ENCODE measurements around the gene BABAM2. TPM values are rescaled to one million over a fixed set of nuclear protein-coding genes. Genes with fewer than 3 reads are reported as not detected.
"Not testable (repeated sequence)": the region's sequence is repeated elsewhere in the genome, so short reads cannot be mapped to it uniquely, and the experiment has no call there.

BABAM2 gene
- total RNA-seq, 4 donors from 2014 or later = 24.3 to 46.1 (median 44.5) TPM

GRCh38 chr2:28009732-28010131 lies 119.2 kb downstream of the BABAM2 start:
- Histone ChIP-seq H3K4me3 (no peak overlapping the region), H3K36me3 (no peaks in the 10 kb centered on the region), H3K27ac (no peak overlapping the region), H3K4me1 (peaks cover 0 to 33% (median 4%) of the 10 kb centered on the region in 4 donors), H3K27me3 (no peaks in the 10 kb centered on the region), H3K9me3 (no peaks in the 10 kb centered on the region)
- no peak for DNase-seq (ENCODE audit: low spot score in 2 of 2)
- TF ChIP-seq CTCF (IDR thresholded peaks at IDR 0.05) (no peak), POLR2A (IDR thresholded peaks at IDR 0.05) (no peak), EP300 (IDR thresholded peaks at IDR 0.05) (no peak)

GRCh38 chr2:28011322-28011737 lies 120.8 kb downstream of the BABAM2 start:
- Histone ChIP-seq H3K4me1 (peaks cover 0 to 32% (median 4%) of the 10 kb centered on the region in 4 donors), H3K36me3 (no peaks in the 10 kb centered on the region), H3K27me3 (no peaks in the 10 kb centered on the region), H3K4me3 (no peak overlapping the region), H3K27ac (no peak overlapping the region), H3K9me3 (no peaks in the 10 kb centered on the region)
- no peak for TF ChIP-seq EP300 (IDR thresholded peaks at IDR 0.05)
- TF ChIP-seq CTCF (IDR thresholded peaks at IDR 0.05) = no peak
- TF ChIP-seq POLR2A (IDR thresholded peaks at IDR 0.05) = no peak
- 78 to 80% methylated on average over 3 of the region's 3 CpGs for WGBS, 2 donors
- no peak for DNase-seq (ENCODE audit: low spot score in 2 of 2)

- 93 to 95% methylated on average over 2 of the region's 2 CpGs for WGBS, 2 donors
- not testable (repeated sequence) for H3K27ac ChIP-seq; DNase-seq (ENCODE audit: low spot score in 2 of 2); H3K36me3 ChIP-seq; H3K4me3 ChIP-seq; H3K27me3 ChIP-seq; H3K4me1 ChIP-seq; H3K9me3 ChIP-seq
These were observed 127.9 kb downstream of the BABAM2 start for GRCh38 chr2:28018474-28018873.

GRCh38 chr2:28019521-28019920 lies 129.0 kb downstream of the BABAM2 start:
- not testable (repeated sequence) for H3K36me3 ChIP-seq; DNase-seq (ENCODE audit: low spot score in 2 of 2); H3K27me3 ChIP-seq; H3K4me1 ChIP-seq; H3K9me3 ChIP-seq; H3K27ac ChIP-seq; H3K4me3 ChIP-seq
- WGBS, 2 donors = 82 to 93% methylated on average over 2 of the region's 2 CpGs

- Histone ChIP-seq H3K36me3 (peaks cover 0 to 16% (median 0%) of the 10 kb centered on the region in 3 donors), H3K9me3 (no peaks in the 10 kb centered on the region), H3K27me3 (no peaks in the 10 kb centered on the region), H3K4me3 (no peak overlapping the region), H3K4me1 (no peaks in the 10 kb centered on the region), H3K27ac (no peak overlapping the region)
- TF ChIP-seq EP300 (IDR thresholded peaks at IDR 0.05) (no peak), CTCF (IDR thresholded peaks at IDR 0.05) (no peak), POLR2A (IDR thresholded peaks at IDR 0.05) (no peak)
- DNase-seq (ENCODE audit: low spot score in 2 of 2) = no peak
- WGBS, 2 donors = 86 to 88% methylated on average over 9 of the region's 9 CpGs
These were observed 131.4 kb downstream of the BABAM2 start for GRCh38 chr2:28021898-28022297.

- H3K4me1 ChIP-seq = no peaks in the 10 kb centered on the region
- WGBS, 2 donors = 93 to 96% methylated on average over 4 of the region's 4 CpGs
- no peaks in the 10 kb centered on the region for H3K9me3 ChIP-seq
- TF ChIP-seq CTCF (IDR thresholded peaks at IDR 0.05) (no peak), EP300 (IDR thresholded peaks at IDR 0.05) (no peak), POLR2A (IDR thresholded peaks at IDR 0.05) (no peak)
- H3K4me3 ChIP-seq = no peak overlapping the region
- H3K36me3 ChIP-seq = peaks cover 0 to 25% (median 0%) of the 10 kb centered on the region in 3 donors
- no peak overlapping the region for H3K27ac ChIP-seq
- DNase-seq (ENCODE audit: low spot score in 2 of 2) = no peak
- no peaks in the 10 kb centered on the region for H3K27me3 ChIP-seq
These were observed 134.6 kb downstream of the BABAM2 start for GRCh38 chr2:28025123-28025522.

- H3K36me3 ChIP-seq = peaks cover 0 to 25% (median 0%) of the 10 kb centered on the region in 3 donors
- not testable (repeated sequence) for DNase-seq (ENCODE audit: low spot score in 2 of 2); H3K9me3 ChIP-seq; H3K27me3 ChIP-seq; H3K4me1 ChIP-seq; H3K27ac ChIP-seq; H3K4me3 ChIP-seq
- 98 to 100% methylated on average over 2 of the region's 2 CpGs for WGBS, 2 donors
These were observed 135.7 kb downstream of the BABAM2 start for GRCh38 chr2:28026230-28026629.
